Gastrocnemius medialis (tissue), 4 donors: Measurements from ENCODE around the gene SPI1.
A peak's percentile ranks its signal among the peaks of the same experiment; 100 is the strongest.

Experiments used
- CTCF ChIP-seq, 5 experiments: fragments of 450-650 bp in 3 of 5; fragments of 200-600 bp in 2 of 5; sonication (generic) in 2 of 5; IDR thresholded peaks in 4 of 5; conservative IDR thresholded peaks in 1 of 5; 1 replicate in 4 of 5; 2 replicates in 1 of 5; pipeline ENCODE4 v1.5.1; 2016 to 2019; ENCODE audit warnings: antibody characterized with exemption in 5 of 5, mild to moderate bottlenecking in 3 of 5, moderate library complexity in 3 of 5
- POLR2A ChIP-seq, 2 donors: fragments of 450-650 bp; IDR thresholded peaks; one replicate each; pipeline ENCODE4 v1.6.1; 2017; ENCODE audit warnings: antibody characterized with exemption in 2 of 2, mild to moderate bottlenecking in 2 of 2, moderate library complexity in 2 of 2

GRCh38 chr11:47378010-47378835, at the start of gene SPI1:
- peak in 1 of 2 donors; percentile 40 for TF ChIP-seq POLR2A (IDR thresholded peaks at IDR 0.05)
- no peak for TF ChIP-seq CTCF (IDR thresholded peaks at IDR 0.05 in 4 of 5, conservative IDR thresholded peaks at IDR 0.05 in 1 of 5)
